ENCODE data around the gene ACR. TPM values are rescaled to one million over a fixed set of nuclear protein-coding genes. Genes with fewer than 3 reads are reported as not detected.

The ACR gene
- total and polyA plus RNA-seq, 2 of the 8 experiments (the other 6 are each of a cell fraction or from before 2014, with no cell fraction given), result 0.56 TPM; not detected in 1

GRCh38 chr22:50696799-50697561 lies 41.0 kb upstream of the ACR start:
- Histone ChIP-seq H3K9ac (replicated peaks in 1 of 4; ENCODE audit: extremely low read depth in 1 of 4, low read depth in 3 of 4, low read length in 3 of 4) (no peak overlapping the region), H3K27ac (ENCODE audit: low read depth, low read length) (no peak overlapping the region), H3K23ac (ENCODE audit: insufficient read length) (no peak overlapping the region), H4K20me1 (replicated peaks in 1 of 2; ENCODE audit: control insufficient read depth in 1 of 2, insufficient read depth in 2 of 2, low read length in 2 of 2) (peaks cover 5 to 16% of the 10 kb centered on the region in 2 experiments), H3K4me1 (replicated peaks in 1 of 4; ENCODE audit: control insufficient read depth in 3 of 4, insufficient read depth in 4 of 4, low read length in 3 of 4) (peaks cover 0 to 10% (median 0%) of the 10 kb centered on the region in 4 experiments; a peak in 4 of 7 replicates), H2AFZ (ENCODE audit: low read length) (no peak overlapping the region), H2BK15ac (ENCODE audit: low read length) (no peak overlapping the region), H4K5ac (ENCODE audit: insufficient read length, low read depth, low read length) (no peak overlapping the region), H2BK120ac (replicated peaks; ENCODE audit: low read depth, low read length) (no peak overlapping the region), H3K4me2 (ENCODE audit: insufficient read depth in 1 of 2, low read depth in 2 of 2, low read length in 2 of 2) (peak overlapping the region; percentile 34 to 53; a peak in 3 of 4 replicates), H2BK5ac (ENCODE audit: low read depth, low read length) (no peak overlapping the region), H3K79me1 (ENCODE audit: low read depth, low read length) (no peaks in the 10 kb centered on the region), H3K79me2 (ENCODE audit: control insufficient read depth in 1 of 2, insufficient read depth in 2 of 2, low read length in 2 of 2) (no peaks in the 10 kb centered on the region), H3K18ac (ENCODE audit: extremely low read depth, low read length) (no peak overlapping the region), H3K4ac (replicated peaks; ENCODE audit: insufficient read length, low read depth, low read length) (no peak overlapping the region), H2AK5ac (ENCODE audit: low read depth, low read length) (no peak overlapping the region), H3K9me3 (ENCODE audit: insufficient read depth in 2 of 2, low read depth in 1 of 2, low read length in 1 of 2) (no peaks in the 10 kb centered on the region), H3K23me2 (ENCODE audit: low read depth, low read length) (peaks cover 2% of the 10 kb centered on the region; the same call in 1 of the 2 replicates), H2BK12ac (ENCODE audit: low read depth, low read length) (no peak overlapping the region), H3K14ac (ENCODE audit: insufficient read length) (no peak overlapping the region), H3K56ac (replicated peaks; ENCODE audit: insufficient read length, low read depth, low read length) (no peak overlapping the region), H4K8ac (ENCODE audit: extremely low read depth, insufficient read depth, low read length) (no peak overlapping the region), H2BK20ac (ENCODE audit: low read length) (no peak overlapping the region), H4K91ac (replicated peaks; ENCODE audit: insufficient read length, low read length) (no peak overlapping the region), H3K36me3 (ENCODE audit: control insufficient read depth in 2 of 4, insufficient read depth in 4 of 4, low read length in 3 of 4) (peaks cover 0 to 2% (median 0%) of the 10 kb centered on the region in 4 experiments; a peak in 1 of 8 replicates), H3K27me3 (replicated peaks in 1 of 4; ENCODE audit: control insufficient read depth in 3 of 4, extremely low read depth in 1 of 4, insufficient read depth in 3 of 4, low read length in 3 of 4) (peaks cover 6 to 24% (median 14%) of the 10 kb centered on the region in 4 experiments; a peak in 6 of 7 replicates), H3K4me3 (ENCODE audit: extremely low read depth in 1 of 4, insufficient read depth in 2 of 4, low read depth in 3 of 4, low read length in 4 of 4) (peak overlapping the region; percentile 11 to 58 (median 16); a peak in 6 of 8 replicates)
- ChIA-PET POLR2A (ENCODE audit: partially characterized antibody) (interaction anchor here (0.9 to 1.1 kb wide), 3 partner anchors 13 to 69 kb away, joined by 3 read pairs; partner anchors contain the start of genes ARSA and SHANK3), CTCF (ENCODE audit: partially characterized antibody) (interaction anchor here (0.8 to 11.2 kb wide), 27 partner anchors 8 to 513 kb away, joined by 3 to 281 read pairs (median 4); partner anchors contain the start of genes ARSA, SCO2 and SYCE3)
- DNase-seq (ENCODE audit: low read depth in 1 of 2, low spot score in 2 of 2) (peak in 1 of 2 experiments; percentile 84), FAIRE-seq (no peak)
- 8% methylated on average over 17 of the region's 58 CpGs; no CpG with 5 or more reads in 1 of the 2 experiments for WGBS, 2 experiments (ENCODE audit: extremely low coverage in 1 of 2, insufficient coverage in 1 of 2, insufficient read length in 1 of 2, insufficient replicate concordance in 2 of 2, low coverage in 1 of 2, low lambda C conversion rate in 2 of 2, missing lambda C conversion rate in 1 of 2)
- peak; percentile 35 for TF ChIP-seq KDM4A (IDR thresholded peaks at IDR 0.05; ENCODE audit: low read depth, low read length, severe bottlenecking)
- TF ChIP-seq CREB1 (IDR thresholded peaks at IDR 0.05), result 0 out of 2 replicates have a peak, but pooled peaks have one; percentile 12
- no peak for TF ChIP-seq RFX5 (IDR thresholded peaks at IDR 0.05; ENCODE audit: borderline replicate concordance, low read depth, low read length)
- no peak for TF ChIP-seq SIRT6 (IDR thresholded peaks at IDR 0.05; ENCODE audit: low read length)
- no peak for TF ChIP-seq CBX5 (IDR thresholded peaks at IDR 0.05; ENCODE audit: low read depth, low read length)
- TF ChIP-seq POU5F1 (IDR thresholded peaks at IDR 0.05; ENCODE audit: low read depth, low read length), result no peak
- TF ChIP-seq EP300 (IDR thresholded peaks at IDR 0.05; ENCODE audit: borderline replicate concordance in 1 of 2, low read depth in 2 of 2, low read length in 2 of 2), result no peak
- no peak for TF ChIP-seq KDM5A (IDR thresholded peaks at IDR 0.05; ENCODE audit: low read length)
- no peak for TF ChIP-seq HDAC6 (IDR thresholded peaks at IDR 0.05; ENCODE audit: low read depth, low read length)
- no peak for TF ChIP-seq GTF2F1 (IDR thresholded peaks at IDR 0.05; ENCODE audit: borderline replicate concordance, low read depth, low read length)
- no peak for TF ChIP-seq JUND (IDR thresholded peaks at IDR 0.05; ENCODE audit: low read length)

All from H1 (cell line).